ENCODE measurements around the gene MEPE. TPM values are rescaled to one million over a fixed set of nuclear protein-coding genes. Genes with fewer than 3 reads are reported as not detected.

Gene MEPE
- total and polyA plus RNA-seq, 5 donors = not detected

- Histone ChIP-seq H3K9me3 (ENCODE audit: control insufficient read depth, low read length) (no peaks in the 10 kb centered on the region), H3K27ac (ENCODE audit: low read length) (no peak overlapping the region), H3K4me3 (ENCODE audit: low read length) (no peak overlapping the region), H3K4me1 (ENCODE audit: control insufficient read depth, insufficient read depth, low read length) (no peaks in the 10 kb centered on the region), H3K27me3 (ENCODE audit: control insufficient read depth, insufficient read depth) (no peaks in the 10 kb centered on the region)
- intact Hi-C loops (cut with DNase I) = loop anchor here in 3 of 4 donors (10.0 kb wide), 3 partner anchors 165 to 465 kb away; no protein-coding TSS in a partner anchor
- no peak for ATAC-seq
- 83% methylated on average over 3 of the region's 3 CpGs for WGBS
- no peak for DNase-seq
Observed at GRCh38 chr4:87840149-87840548, 7.4 kb downstream of the MEPE start.

- H3K4me1 ChIP-seq (ENCODE audit: control insufficient read depth, insufficient read depth, low read length) = no peaks in the 10 kb centered on the region
- peak overlapping the region; percentile 21 for H3K27ac ChIP-seq (ENCODE audit: low read length)
- no peak overlapping the region for H3K4me3 ChIP-seq (ENCODE audit: low read length)
- no peaks in the 10 kb centered on the region for H3K9me3 ChIP-seq (ENCODE audit: control insufficient read depth, low read length)
- intact Hi-C loops (cut with DNase I) = loop anchor here in 3 of 4 donors (10.0 kb wide), 3 partner anchors 169 to 469 kb away; no protein-coding TSS in a partner anchor
- peak; percentile 92 to 95 for ATAC-seq
- DNase-seq = no peak
- 30% methylated on average over 3 of the region's 3 CpGs for WGBS
- no peaks in the 10 kb centered on the region for H3K27me3 ChIP-seq (ENCODE audit: control insufficient read depth, insufficient read depth)
Observed at GRCh38 chr4:87843936-87844335, 11.2 kb downstream of the MEPE start.

GRCh38 chr4:87844452-87844851, 11.7 kb downstream of the MEPE start:
- WGBS = 75% methylated on average over 1 of the region's 1 CpG
- intact Hi-C loops (cut with DNase I) = loop anchor here in 3 of 4 donors (10.0 kb wide), 3 partner anchors 170 to 470 kb away; no protein-coding TSS in a partner anchor
- Histone ChIP-seq H3K4me1 (ENCODE audit: control insufficient read depth, insufficient read depth, low read length) (no peaks in the 10 kb centered on the region), H3K4me3 (ENCODE audit: low read length) (no peak overlapping the region), H3K27me3 (ENCODE audit: control insufficient read depth, insufficient read depth) (no peaks in the 10 kb centered on the region), H3K9me3 (ENCODE audit: control insufficient read depth, low read length) (no peaks in the 10 kb centered on the region), H3K27ac (ENCODE audit: low read length) (no peak overlapping the region)
- DNase-seq (no peak), ATAC-seq (no peak)

DNA sequence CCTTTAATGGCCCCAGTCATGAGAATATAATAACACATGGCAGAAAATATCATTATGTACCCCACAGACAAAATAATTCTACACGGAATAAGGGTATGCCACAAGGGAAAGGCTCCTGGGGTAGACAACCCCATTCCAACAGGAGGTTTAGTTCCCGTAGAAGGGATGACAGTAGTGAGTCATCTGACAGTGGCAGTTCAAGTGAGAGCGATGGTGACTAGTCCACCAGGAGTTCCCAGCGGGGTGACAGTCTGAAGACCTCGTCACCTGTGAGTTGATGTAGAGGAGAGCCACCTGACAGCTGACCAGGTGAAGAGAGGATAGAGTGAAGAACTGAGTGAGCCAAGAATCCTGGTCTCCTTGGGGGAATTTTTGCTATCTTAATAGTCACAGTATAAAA, 13.5 kb downstream of the MEPE start:
- 89% methylated on average over 5 of the region's 5 CpGs for WGBS
- ATAC-seq (no peak), DNase-seq (no peak)
- Histone ChIP-seq H3K4me1 (ENCODE audit: control insufficient read depth, insufficient read depth, low read length) (no peaks in the 10 kb centered on the region), H3K4me3 (ENCODE audit: low read length) (no peak overlapping the region), H3K27me3 (ENCODE audit: control insufficient read depth, insufficient read depth) (no peaks in the 10 kb centered on the region), H3K9me3 (ENCODE audit: control insufficient read depth, low read length) (no peaks in the 10 kb centered on the region), H3K27ac (ENCODE audit: low read length) (no peak overlapping the region)
- intact Hi-C loops (cut with DNase I) = loop anchor here (2.0 to 10.0 kb wide), 7 partner anchors 164 to 471 kb away; no protein-coding TSS in a partner anchor

GRCh38 chr4:87848622-87849351, 16.0 kb downstream of the MEPE start:
- DNase-seq = peak in 1 of 3 donors; percentile 59

GRCh38 chr4:87849612-87850011, 16.8 kb downstream of the MEPE start:
- H3K27ac ChIP-seq (ENCODE audit: low read length) = no peak overlapping the region
- peak in 1 of 2 donors; percentile 39 for ATAC-seq
- WGBS = 47% methylated on average over 4 of the region's 4 CpGs
- H3K4me3 ChIP-seq (ENCODE audit: low read length) = no peak overlapping the region
- no peak for DNase-seq
- no peaks in the 10 kb centered on the region for H3K27me3 ChIP-seq (ENCODE audit: control insufficient read depth, insufficient read depth)
- intact Hi-C loops (cut with DNase I) = loop anchor here (5.0 to 10.0 kb wide), 9 partner anchors 167 to 475 kb away; no protein-coding TSS in a partner anchor
- no peaks in the 10 kb centered on the region for H3K9me3 ChIP-seq (ENCODE audit: control insufficient read depth, low read length)
- H3K4me1 ChIP-seq (ENCODE audit: control insufficient read depth, insufficient read depth, low read length) = no peaks in the 10 kb centered on the region

More at GRCh38 chr4:87848622-87849351, 16.0 kb downstream of the MEPE start:
- Histone ChIP-seq H3K27me3 (ENCODE audit: control insufficient read depth, insufficient read depth) (no peaks in the 10 kb centered on the region), H3K4me3 (ENCODE audit: low read length) (peak overlapping the region; percentile 33), H3K27ac (ENCODE audit: low read length) (no peak overlapping the region), H3K4me1 (ENCODE audit: control insufficient read depth, insufficient read depth, low read length) (no peaks in the 10 kb centered on the region), H3K9me3 (ENCODE audit: control insufficient read depth, low read length) (no peaks in the 10 kb centered on the region)
- intact Hi-C loops (cut with DNase I) = loop anchor here (5.0 to 10.0 kb wide), 6 partner anchors 166 to 474 kb away; no protein-coding TSS in a partner anchor
- peak; percentile 85 to 88 for ATAC-seq
- WGBS = 13% methylated on average over 15 of the region's 15 CpGs

- DNase-seq (peak in 1 of 3 donors; percentile 36), ATAC-seq (peak; percentile 55 to 64)
- Histone ChIP-seq H3K27ac (ENCODE audit: low read length) (no peak overlapping the region), H3K4me3 (ENCODE audit: low read length) (no peak overlapping the region), H3K4me1 (ENCODE audit: control insufficient read depth, insufficient read depth, low read length) (no peaks in the 10 kb centered on the region), H3K9me3 (ENCODE audit: control insufficient read depth, low read length) (no peaks in the 10 kb centered on the region), H3K27me3 (ENCODE audit: control insufficient read depth, insufficient read depth) (no peaks in the 10 kb centered on the region)
- intact Hi-C loops (cut with DNase I) = loop anchor here in 3 of 4 donors (5.0 to 10.0 kb wide), 3 partner anchors 353 to 363 kb away; no protein-coding TSS in a partner anchor
- WGBS = 75% methylated on average over 8 of the region's 8 CpGs
Observed at GRCh38 chr4:87851332-87851731, 18.6 kb downstream of the MEPE start.

GRCh38 chr4:87851953-87852352, 19.2 kb downstream of the MEPE start:
- Histone ChIP-seq H3K4me3 (ENCODE audit: low read length) (no peak overlapping the region), H3K4me1 (ENCODE audit: control insufficient read depth, insufficient read depth, low read length) (no peaks in the 10 kb centered on the region), H3K27ac (ENCODE audit: low read length) (no peak overlapping the region), H3K27me3 (ENCODE audit: control insufficient read depth, insufficient read depth) (no peaks in the 10 kb centered on the region), H3K9me3 (ENCODE audit: control insufficient read depth, low read length) (no peaks in the 10 kb centered on the region)
- intact Hi-C loops (cut with DNase I) = loop anchor here (2.0 to 10.0 kb wide), 5 partner anchors 121 to 363 kb away; partner anchors contain the start of gene SPP1 (in 1 of the 4)
- DNase-seq = no peak
- WGBS = 76% methylated on average over 4 of the region's 4 CpGs
- ATAC-seq = no peak

GRCh38 chr4:87853108-87853507, 20.3 kb downstream of the MEPE start:
- 3% methylated on average over 3 of the region's 3 CpGs for WGBS
- no peaks in the 10 kb centered on the region for H3K4me1 ChIP-seq (ENCODE audit: control insufficient read depth, insufficient read depth, low read length)
- no peak overlapping the region for H3K4me3 ChIP-seq (ENCODE audit: low read length)
- no peaks in the 10 kb centered on the region for H3K9me3 ChIP-seq (ENCODE audit: control insufficient read depth, low read length)
- no peaks in the 10 kb centered on the region for H3K27me3 ChIP-seq (ENCODE audit: control insufficient read depth, insufficient read depth)
- intact Hi-C loops (cut with DNase I) = loop anchor here (2.0 to 10.0 kb wide), 5 partner anchors 120 to 362 kb away; partner anchors contain the start of gene SPP1 (in 1 of the 4)
- no peak overlapping the region for H3K27ac ChIP-seq (ENCODE audit: low read length)
- no peak for ATAC-seq
- no peak for DNase-seq

DNA sequence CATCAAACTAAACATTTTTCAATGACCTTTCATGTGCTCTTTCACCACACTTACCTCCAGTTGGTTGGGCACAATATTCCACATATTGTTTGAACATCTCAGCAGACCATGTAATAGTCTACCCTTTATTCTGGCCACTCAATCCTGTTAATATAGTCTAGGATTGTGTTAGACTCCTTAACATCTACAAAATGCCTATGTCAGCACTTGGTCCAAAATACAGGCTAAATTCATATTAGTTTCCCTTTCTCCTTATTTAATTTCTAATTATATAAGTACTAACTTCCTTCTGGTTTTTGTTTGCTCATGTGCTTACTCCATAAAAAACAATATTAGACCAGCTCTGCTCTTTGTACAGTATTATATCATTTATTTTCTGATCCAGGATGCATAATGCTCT, 21.1 kb downstream of the MEPE start:
- intact Hi-C loops (cut with DNase I) = loop anchor here (2.0 to 10.0 kb wide), 5 partner anchors 119 to 361 kb away; partner anchors contain the start of gene SPP1 (in 1 of the 4)
- no peak overlapping the region for H3K27ac ChIP-seq (ENCODE audit: low read length)
- DNase-seq = no peak
- H3K27me3 ChIP-seq (ENCODE audit: control insufficient read depth, insufficient read depth) = no peaks in the 10 kb centered on the region
- no peak for ATAC-seq
- H3K9me3 ChIP-seq (ENCODE audit: control insufficient read depth, low read length) = no peaks in the 10 kb centered on the region
- no peak overlapping the region for H3K4me3 ChIP-seq (ENCODE audit: low read length)
- no peaks in the 10 kb centered on the region for H3K4me1 ChIP-seq (ENCODE audit: control insufficient read depth, insufficient read depth, low read length)

DNA sequence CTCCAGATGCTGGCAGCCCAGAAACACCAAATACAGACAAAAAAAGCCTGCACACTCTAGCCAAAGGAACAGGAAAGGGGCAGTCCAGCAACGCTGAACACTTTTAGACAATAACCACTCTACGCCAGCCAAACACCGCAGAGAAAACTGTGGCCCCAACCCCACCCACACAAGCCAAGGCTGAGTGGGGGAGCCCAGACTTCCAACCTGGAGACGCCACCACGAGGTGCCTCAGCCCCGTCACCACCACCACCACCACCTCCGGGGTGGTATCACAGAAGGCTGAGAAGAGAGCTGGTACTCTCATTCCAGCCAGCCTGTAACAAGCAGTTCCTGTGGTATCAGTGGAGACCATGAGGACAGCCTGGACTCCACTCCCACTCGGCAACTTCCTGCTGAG, 22.8 kb downstream of the MEPE start:
- Histone ChIP-seq H3K9me3 (ENCODE audit: control insufficient read depth, low read length) (no peaks in the 10 kb centered on the region), H3K4me1 (ENCODE audit: control insufficient read depth, insufficient read depth, low read length) (no peaks in the 10 kb centered on the region), H3K27ac (ENCODE audit: low read length) (no peak overlapping the region), H3K27me3 (ENCODE audit: control insufficient read depth, insufficient read depth) (no peaks in the 10 kb centered on the region), H3K4me3 (ENCODE audit: low read length) (no peak overlapping the region)
- intact Hi-C loops (cut with DNase I) = loop anchor here in 3 of 4 donors (5.0 to 10.0 kb wide), 4 partner anchors 112 to 359 kb away; no protein-coding TSS in a partner anchor
- WGBS = 58% methylated on average over 8 of the region's 8 CpGs
- peak in 1 of 2 donors; percentile 16 for ATAC-seq
- no peak for DNase-seq
